LNCAP (cell line): Measurements from ENCODE around the gene KLK13.

Experiments used
- TF ChIP-seq, protein P1 (sequence below): fragments of 450-650 bp; IDR thresholded peaks from 2 replicates; pipeline ENCODE4 v1.5.1; 2017; ENCODE audit warnings: mild to moderate bottlenecking

The KLK13 gene

GRCh38 chr19:51103926-51104341, 39.0 kb upstream of the KLK13 start:
- TF ChIP-seq, protein P1, sequence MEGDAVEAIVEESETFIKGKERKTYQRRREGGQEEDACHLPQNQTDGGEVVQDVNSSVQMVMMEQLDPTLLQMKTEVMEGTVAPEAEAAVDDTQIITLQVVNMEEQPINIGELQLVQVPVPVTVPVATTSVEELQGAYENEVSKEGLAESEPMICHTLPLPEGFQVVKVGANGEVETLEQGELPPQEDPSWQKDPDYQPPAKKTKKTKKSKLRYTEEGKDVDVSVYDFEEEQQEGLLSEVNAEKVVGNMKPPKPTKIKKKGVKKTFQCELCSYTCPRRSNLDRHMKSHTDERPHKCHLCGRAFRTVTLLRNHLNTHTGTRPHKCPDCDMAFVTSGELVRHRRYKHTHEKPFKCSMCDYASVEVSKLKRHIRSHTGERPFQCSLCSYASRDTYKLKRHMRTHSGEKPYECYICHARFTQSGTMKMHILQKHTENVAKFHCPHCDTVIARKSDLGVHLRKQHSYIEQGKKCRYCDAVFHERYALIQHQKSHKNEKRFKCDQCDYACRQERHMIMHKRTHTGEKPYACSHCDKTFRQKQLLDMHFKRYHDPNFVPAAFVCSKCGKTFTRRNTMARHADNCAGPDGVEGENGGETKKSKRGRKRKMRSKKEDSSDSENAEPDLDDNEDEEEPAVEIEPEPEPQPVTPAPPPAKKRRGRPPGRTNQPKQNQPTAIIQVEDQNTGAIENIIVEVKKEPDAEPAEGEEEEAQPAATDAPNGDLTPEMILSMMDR = no peak

DNA sequence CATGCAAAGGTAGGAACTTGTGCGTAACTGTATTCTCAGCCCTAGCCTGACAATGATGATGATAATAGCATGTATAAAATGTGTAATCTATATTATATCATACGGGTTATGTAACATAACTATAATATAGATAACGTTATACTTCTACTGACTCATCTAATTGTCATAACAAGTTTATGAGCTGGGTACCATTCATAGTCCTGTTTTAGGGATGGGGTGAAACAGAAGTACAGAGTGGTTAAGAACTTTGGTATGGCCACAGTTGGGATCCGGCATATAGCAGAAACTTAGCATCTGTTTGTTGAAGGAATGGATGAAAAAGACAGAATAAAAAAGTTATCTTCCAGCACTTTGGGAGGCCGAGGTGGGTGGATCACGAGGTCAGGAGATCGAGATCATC, 38.1 kb upstream of the KLK13 start:
- TF ChIP-seq, protein P1 = no peak

DNA sequence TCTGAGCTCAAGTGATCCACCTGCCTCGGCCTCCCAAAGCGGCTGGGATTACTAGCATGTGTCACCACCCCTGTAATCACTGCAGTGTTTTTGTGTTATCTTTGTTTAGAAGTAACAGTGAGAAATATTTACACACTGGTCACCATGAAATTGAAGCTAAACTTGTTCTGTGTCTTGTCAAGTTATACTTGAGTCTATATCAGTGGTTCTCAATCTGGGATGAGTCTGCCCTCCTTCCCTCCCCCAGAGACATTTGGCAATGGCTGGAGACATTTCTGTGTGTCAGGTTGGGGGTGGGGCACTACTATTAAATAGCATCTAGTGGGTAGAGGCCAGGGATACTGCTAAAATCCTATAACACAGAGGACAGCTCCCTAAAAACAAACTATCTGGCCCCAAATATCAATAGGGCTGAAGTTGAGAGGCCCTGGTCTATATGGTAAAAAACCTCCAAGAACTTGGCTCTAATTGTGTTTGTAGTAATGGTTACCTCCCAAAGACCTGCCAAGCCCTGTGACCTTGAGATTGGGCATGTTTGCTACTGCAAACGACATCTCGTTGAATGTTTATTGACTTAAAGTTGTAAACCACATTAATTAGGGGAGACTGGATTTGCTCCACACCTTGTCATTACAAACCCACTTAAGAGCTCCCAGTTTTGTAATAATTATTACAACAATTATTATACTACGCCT, 36.4 kb upstream of the KLK13 start:
- TF ChIP-seq, protein P1 = no peak

DNA sequence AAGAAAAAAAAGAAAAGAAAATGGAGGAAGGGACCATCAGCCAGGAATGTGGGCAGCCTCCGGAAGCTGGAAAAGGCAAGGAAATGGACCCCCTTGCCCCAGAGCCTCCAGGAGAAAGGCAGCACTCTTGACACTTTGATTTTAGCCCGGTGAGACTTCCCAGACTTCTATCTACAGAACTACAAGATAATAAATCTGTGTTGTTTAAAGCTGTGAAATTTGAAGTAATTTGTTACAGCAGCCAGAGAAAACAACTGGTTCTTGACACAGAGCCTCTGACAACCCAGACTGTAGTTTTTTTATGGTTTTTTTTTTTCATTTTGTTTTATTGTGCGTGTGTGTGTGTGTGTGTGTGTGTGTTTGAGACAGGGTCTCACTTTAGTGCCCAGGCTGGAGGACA, 35.7 kb upstream of the KLK13 start:
- TF ChIP-seq, protein P1 = no peak

DNA sequence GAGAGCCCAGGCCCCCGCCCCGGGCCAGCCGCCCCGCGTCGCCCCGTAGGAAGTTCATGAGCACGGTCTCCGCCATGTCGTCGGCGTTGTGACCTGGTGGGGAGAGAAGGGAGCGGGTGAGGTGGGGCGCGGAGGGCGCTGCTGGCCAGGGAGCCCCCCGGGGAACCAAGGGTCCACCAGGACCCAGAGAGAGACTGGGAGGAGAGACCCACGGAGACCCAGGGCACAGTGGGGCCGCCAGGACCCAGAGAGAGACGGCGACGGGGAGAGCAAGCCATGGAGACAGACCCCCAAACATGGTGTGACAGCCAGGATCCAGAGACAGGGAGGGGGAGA, 34.1 kb upstream of the KLK13 start:
- TF ChIP-seq, protein P1 = no peak

GRCh38 chr19:51098365-51099046, 33.6 kb upstream of the KLK13 start:
- TF ChIP-seq, protein P1 = no peak

DNA sequence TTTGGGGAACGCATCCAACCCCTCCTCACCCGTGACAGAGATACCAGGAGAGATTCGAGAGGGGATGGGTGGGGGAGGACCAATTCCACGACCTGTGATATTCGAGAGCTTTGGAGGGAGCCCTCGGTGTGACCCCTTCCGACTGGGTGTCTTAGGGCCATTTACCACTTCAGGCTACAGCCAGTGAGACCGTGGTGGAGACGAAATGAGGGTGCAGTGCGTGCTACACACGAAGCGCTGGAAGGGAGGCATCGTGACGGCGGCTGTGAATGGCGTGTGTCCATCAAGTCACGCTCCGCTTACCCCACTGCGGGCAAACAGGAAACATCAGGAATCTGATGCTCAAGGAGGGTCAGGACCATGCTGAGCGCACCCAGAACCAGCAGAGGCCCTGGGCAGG, 32.9 kb upstream of the KLK13 start:
- TF ChIP-seq, protein P1 = no peak
